SH-SY5Y (cell line): ENCODE results near the gene LTC4S.

Experiments
- GATA2 ChIP-seq: IDR thresholded peaks from 2 replicates; pipeline ENCODE4 v1.6.1; 2011; ENCODE audit warnings: mild to moderate bottlenecking, low read depth, low read length
- GATA3 ChIP-seq: IDR thresholded peaks from 2 replicates; pipeline ENCODE4 v1.6.1; 2011; ENCODE audit warnings: low read depth, mild to moderate bottlenecking, low read length, moderate library complexity

LTC4S gene

GRCh38 chr5:179804555-179804947, 10.8 kb downstream of the LTC4S start:
- no peak for TF ChIP-seq GATA2
- no peak for TF ChIP-seq GATA3

GRCh38 chr5:179805070-179805528, 11.3 kb downstream of the LTC4S start:
- no peak for TF ChIP-seq GATA3
- TF ChIP-seq GATA2, result no peak

- no peak for TF ChIP-seq GATA2
- no peak for TF ChIP-seq GATA3
Observed at GRCh38 chr5:179805529-179806249, 11.9 kb downstream of the LTC4S start.

- no peak for TF ChIP-seq GATA3
- TF ChIP-seq GATA2, result no peak
Observed at GRCh38 chr5:179806250-179807048, 12.7 kb downstream of the LTC4S start, which contains the start of gene MGAT4B. TSS of gene MGAT4B (minus strand) at chr5:179806866. CDS start at chr5:179806583, 283 bp downstream.

GRCh38 chr5:179812135-179812825, 18.5 kb downstream of the LTC4S start:
- no peak for TF ChIP-seq GATA2

- TF ChIP-seq GATA2 (no peak), GATA3 (no peak)
Observed at GRCh38 chr5:179812997-179813607, 19.3 kb downstream of the LTC4S start.

GRCh38 chr5:179814090-179814489, 20.3 kb downstream of the LTC4S start:
- TF ChIP-seq GATA3, result no peak
- TF ChIP-seq GATA2, result no peak

- TF ChIP-seq GATA3, result no peak
- no peak for TF ChIP-seq GATA2
Observed at GRCh38 chr5:179815491-179816249, 21.9 kb downstream of the LTC4S start.

GRCh38 chr5:179816401-179816795, 22.6 kb downstream of the LTC4S start:
- TF ChIP-seq GATA3 (no peak), GATA2 (no peak)

- TF ChIP-seq GATA2 (no peak), GATA3 (no peak)
Observed at GRCh38 chr5:179816796-179817469, 23.1 kb downstream of the LTC4S start.

GRCh38 chr5:179817470-179817840, 23.7 kb downstream of the LTC4S start:
- no peak for TF ChIP-seq GATA2
- no peak for TF ChIP-seq GATA3

GRCh38 chr5:179817890-179818745, 24.3 kb downstream of the LTC4S start:
- TF ChIP-seq GATA2 (no peak), GATA3 (no peak)
